HepG2 (cell line): ENCODE measurements around the gene SMC1A.

Experiments used
- KDM4B ChIP-seq: sonication (generic); formaldehyde crosslinking; IDR thresholded peaks from 2 replicates; pipeline ENCODE4 v1.4.0; 2020; ENCODE audit warnings: missing genetic modification reagents
- POLR2AphosphoS5 ChIP-seq: IDR thresholded peaks from 2 replicates; pipeline ENCODE4 v1.6.1; 2012; ENCODE audit warnings: low read depth, low read length
- ZBTB21 ChIP-seq: sonication (generic); formaldehyde crosslinking; IDR thresholded peaks from 2 replicates; pipeline ENCODE4 v1.4.0; 2020; ENCODE audit warnings: missing genetic modification reagents
- TF ChIP-seq, protein P1 (sequence below), 2 experiments: fragments of 450-650 bp in 1 of 2; sonication (generic) in 1 of 2; formaldehyde crosslinking in 1 of 2; IDR thresholded peaks; 2 replicates each; pipeline versions ENCODE4 v1.6.1 to v1.8.0; 2016 to 2022; ENCODE audit warnings: antibody characterized with exemption in 1 of 2, mild to moderate bottlenecking in 1 of 2, missing genetic modification reagents in 1 of 2

DNA sequence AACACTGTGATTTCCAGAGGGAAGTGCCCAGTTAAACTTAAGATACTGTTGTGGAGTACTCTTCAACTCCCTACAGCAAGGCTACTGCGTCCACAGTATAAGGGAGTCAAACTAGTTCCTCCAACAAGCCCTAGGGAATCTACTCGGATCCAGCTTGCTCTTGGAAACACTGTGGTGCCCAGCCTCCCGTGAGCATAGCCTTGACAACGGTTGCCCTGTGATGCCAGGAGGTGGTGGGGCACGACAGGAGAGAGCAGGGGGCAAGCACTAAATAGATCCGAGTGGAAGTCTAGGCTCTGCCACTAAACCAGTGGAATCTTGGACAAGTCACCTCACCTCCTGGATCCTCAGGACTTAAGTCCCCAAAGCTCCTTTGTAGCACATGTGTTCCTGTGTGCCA, 45.6 kb downstream of the SMC1A start:
- TF ChIP-seq ZBTB21 (CRISPR knock-in tag) (no peak), POLR2AphosphoS5 (no peak), KDM4B (CRISPR knock-in tag) (no peak)
- TF ChIP-seq, protein P1, sequence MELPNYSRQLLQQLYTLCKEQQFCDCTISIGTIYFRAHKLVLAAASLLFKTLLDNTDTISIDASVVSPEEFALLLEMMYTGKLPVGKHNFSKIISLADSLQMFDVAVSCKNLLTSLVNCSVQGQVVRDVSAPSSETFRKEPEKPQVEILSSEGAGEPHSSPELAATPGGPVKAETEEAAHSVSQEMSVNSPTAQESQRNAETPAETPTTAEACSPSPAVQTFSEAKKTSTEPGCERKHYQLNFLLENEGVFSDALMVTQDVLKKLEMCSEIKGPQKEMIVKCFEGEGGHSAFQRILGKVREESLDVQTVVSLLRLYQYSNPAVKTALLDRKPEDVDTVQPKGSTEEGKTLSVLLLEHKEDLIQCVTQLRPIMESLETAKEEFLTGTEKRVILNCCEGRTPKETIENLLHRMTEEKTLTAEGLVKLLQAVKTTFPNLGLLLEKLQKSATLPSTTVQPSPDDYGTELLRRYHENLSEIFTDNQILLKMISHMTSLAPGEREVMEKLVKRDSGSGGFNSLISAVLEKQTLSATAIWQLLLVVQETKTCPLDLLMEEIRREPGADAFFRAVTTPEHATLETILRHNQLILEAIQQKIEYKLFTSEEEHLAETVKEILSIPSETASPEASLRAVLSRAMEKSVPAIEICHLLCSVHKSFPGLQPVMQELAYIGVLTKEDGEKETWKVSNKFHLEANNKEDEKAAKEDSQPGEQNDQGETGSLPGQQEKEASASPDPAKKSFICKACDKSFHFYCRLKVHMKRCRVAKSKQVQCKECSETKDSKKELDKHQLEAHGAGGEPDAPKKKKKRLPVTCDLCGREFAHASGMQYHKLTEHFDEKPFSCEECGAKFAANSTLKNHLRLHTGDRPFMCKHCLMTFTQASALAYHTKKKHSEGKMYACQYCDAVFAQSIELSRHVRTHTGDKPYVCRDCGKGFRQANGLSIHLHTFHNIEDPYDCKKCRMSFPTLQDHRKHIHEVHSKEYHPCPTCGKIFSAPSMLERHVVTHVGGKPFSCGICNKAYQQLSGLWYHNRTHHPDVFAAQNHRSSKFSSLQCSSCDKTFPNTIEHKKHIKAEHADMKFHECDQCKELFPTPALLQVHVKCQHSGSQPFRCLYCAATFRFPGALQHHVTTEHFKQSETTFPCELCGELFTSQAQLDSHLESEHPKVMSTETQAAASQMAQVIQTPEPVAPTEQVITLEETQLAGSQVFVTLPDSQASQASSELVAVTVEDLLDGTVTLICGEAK (IDR thresholded peaks at IDR 0.05) = no peak
- TF ChIP-seq, protein P1 (CRISPR knock-in tag; IDR thresholded peaks at IDR 0.05) = no peak
